ENCODE measurements around the gene ATP8A1. TPM values are rescaled to one million over a fixed set of nuclear protein-coding genes. Genes with fewer than 3 reads are reported as not detected.

Gene ATP8A1
- total RNA-seq, 6 experiments from 2014 or later: 1.0 to 3.4 (median 1.9) TPM

DNA sequence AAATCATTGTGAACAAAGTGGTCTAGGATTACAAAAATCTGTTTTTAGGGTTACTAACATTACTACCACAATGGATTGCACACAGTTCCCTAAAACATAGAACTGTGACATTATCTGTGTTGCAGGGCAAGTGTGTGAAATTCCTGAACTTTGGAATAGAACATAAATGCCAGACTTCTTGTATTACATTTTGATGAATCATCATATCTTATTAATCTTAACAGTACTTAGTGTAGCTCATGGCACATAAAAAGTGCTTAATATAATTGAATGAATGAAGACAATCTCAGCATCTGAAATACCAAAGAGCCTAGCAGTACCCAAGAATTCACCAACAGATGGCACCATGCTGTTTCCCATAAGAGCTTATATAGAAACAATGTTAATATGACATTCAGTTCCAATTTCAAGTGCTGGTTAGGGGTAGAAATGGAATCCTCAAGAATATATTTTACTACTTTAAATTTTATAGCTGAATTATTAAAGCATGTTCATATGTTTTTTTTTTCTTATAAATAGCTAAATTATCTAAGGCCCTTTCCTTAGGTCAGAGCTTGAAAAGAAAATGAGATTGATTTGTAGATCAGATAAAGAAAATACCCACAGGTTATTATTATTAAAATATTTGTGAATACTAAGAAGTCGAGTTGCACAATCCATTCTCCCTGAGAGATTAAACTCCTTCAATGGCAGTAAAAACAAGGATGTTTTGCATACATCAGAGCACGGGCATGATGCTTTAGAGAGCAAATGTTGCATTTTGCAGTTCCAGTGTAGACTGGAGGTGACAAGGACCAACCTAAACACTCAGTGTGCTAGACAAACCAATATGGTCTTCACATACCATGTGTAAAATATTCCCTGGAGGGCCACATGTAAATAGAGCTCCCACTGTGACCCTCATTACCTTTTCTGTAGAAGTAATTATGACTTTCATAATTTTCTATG lies 285.3 kb downstream of the ATP8A1 start:
- Histone ChIP-seq H3K27me3 (no peaks in the 10 kb centered on the region), H3K9me3 (no peaks in the 10 kb centered on the region), H3K36me3 (no peaks in the 10 kb centered on the region), H3K27ac (no peak overlapping the region), H3K4me3 (no peak overlapping the region), H3K4me1 (no peaks in the 10 kb centered on the region)
- ATAC-seq (peak; percentile 47 to 72 (median 54)), DNase-seq (no peak)
- no peak for TF ChIP-seq POLR2A (IDR thresholded peaks at IDR 0.05)
- TF ChIP-seq, protein P1, sequence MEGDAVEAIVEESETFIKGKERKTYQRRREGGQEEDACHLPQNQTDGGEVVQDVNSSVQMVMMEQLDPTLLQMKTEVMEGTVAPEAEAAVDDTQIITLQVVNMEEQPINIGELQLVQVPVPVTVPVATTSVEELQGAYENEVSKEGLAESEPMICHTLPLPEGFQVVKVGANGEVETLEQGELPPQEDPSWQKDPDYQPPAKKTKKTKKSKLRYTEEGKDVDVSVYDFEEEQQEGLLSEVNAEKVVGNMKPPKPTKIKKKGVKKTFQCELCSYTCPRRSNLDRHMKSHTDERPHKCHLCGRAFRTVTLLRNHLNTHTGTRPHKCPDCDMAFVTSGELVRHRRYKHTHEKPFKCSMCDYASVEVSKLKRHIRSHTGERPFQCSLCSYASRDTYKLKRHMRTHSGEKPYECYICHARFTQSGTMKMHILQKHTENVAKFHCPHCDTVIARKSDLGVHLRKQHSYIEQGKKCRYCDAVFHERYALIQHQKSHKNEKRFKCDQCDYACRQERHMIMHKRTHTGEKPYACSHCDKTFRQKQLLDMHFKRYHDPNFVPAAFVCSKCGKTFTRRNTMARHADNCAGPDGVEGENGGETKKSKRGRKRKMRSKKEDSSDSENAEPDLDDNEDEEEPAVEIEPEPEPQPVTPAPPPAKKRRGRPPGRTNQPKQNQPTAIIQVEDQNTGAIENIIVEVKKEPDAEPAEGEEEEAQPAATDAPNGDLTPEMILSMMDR (IDR thresholded peaks at IDR 0.05): peak; percentile 43 to 74 (median 62)
- intact Hi-C loops (cut with DNase I): no loop called here
- WGBS (ENCODE audit: insufficient coverage, low coverage, low lambda C conversion rate, missing lambda C conversion rate): 30% methylated on average over 2 of the region's 2 CpGs

DNA sequence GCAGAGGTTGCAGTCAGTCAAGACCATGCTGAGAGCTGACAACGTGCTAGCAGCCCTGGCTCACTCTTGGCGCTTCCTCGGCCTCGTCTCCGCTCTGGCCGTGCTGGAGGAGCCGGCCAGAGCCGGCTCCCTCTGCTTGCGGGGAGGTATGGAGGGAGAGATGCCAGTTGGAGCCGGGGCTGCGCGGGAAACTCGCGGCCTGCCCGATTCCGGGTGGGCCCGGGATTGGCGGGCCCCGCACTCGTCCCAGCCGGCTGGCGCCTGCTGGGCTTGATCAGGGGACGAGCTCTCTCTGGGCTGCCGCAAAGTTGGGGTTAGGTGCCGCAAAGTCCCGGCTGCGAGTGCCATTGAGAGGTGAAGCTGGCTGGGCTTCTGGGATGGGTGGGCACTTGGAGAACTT lies 287.4 kb downstream of the ATP8A1 start:
- H3K27me3 ChIP-seq: no peaks in the 10 kb centered on the region
- no peak overlapping the region for H3K4me3 ChIP-seq
- DNase-seq: no peak
- intact Hi-C loops (cut with DNase I): no loop called here
- no peaks in the 10 kb centered on the region for H3K9me3 ChIP-seq
- no peaks in the 10 kb centered on the region for H3K36me3 ChIP-seq
- TF ChIP-seq, protein P1 (IDR thresholded peaks at IDR 0.05): no peak
- TF ChIP-seq POLR2A (IDR thresholded peaks at IDR 0.05): no peak
- ATAC-seq: no peak
- no peak overlapping the region for H3K27ac ChIP-seq
- no CpG with 5 or more reads among the region's 27 CpGs for WGBS (ENCODE audit: insufficient coverage, low coverage, low lambda C conversion rate, missing lambda C conversion rate)
- no peaks in the 10 kb centered on the region for H3K4me1 ChIP-seq

DNA sequence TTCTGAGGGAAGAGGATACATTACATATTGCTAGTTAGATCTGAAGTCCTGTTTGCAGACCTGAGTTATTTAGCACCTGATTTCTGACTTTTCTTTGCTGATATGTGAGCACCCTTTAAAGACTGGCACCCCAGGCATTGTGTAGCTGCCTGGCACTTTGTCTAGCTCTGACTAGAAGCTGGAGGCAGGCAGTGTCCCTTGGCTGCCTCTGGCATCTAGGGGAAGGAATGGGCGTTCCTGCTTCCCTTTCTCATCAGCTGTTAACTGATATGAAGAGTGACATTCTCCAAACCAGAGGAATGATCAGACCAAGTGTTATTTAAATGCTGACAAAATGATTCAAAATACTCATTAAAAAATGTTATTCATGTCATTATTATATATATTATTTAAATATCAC lies 289.9 kb downstream of the ATP8A1 start:
- H3K4me1 ChIP-seq: no peaks in the 10 kb centered on the region
- H3K36me3 ChIP-seq: no peaks in the 10 kb centered on the region
- WGBS (ENCODE audit: insufficient coverage, low coverage, low lambda C conversion rate, missing lambda C conversion rate): 33% methylated on average over 1 of the region's 1 CpG
- no peak overlapping the region for H3K4me3 ChIP-seq
- H3K27ac ChIP-seq: no peak overlapping the region
- no peaks in the 10 kb centered on the region for H3K9me3 ChIP-seq
- ATAC-seq (no peak), DNase-seq (no peak)
- intact Hi-C loops (cut with DNase I): no loop called here
- no peaks in the 10 kb centered on the region for H3K27me3 ChIP-seq
- TF ChIP-seq, protein P1 (IDR thresholded peaks at IDR 0.05): no peak
- TF ChIP-seq POLR2A (IDR thresholded peaks at IDR 0.05): no peak

DNA sequence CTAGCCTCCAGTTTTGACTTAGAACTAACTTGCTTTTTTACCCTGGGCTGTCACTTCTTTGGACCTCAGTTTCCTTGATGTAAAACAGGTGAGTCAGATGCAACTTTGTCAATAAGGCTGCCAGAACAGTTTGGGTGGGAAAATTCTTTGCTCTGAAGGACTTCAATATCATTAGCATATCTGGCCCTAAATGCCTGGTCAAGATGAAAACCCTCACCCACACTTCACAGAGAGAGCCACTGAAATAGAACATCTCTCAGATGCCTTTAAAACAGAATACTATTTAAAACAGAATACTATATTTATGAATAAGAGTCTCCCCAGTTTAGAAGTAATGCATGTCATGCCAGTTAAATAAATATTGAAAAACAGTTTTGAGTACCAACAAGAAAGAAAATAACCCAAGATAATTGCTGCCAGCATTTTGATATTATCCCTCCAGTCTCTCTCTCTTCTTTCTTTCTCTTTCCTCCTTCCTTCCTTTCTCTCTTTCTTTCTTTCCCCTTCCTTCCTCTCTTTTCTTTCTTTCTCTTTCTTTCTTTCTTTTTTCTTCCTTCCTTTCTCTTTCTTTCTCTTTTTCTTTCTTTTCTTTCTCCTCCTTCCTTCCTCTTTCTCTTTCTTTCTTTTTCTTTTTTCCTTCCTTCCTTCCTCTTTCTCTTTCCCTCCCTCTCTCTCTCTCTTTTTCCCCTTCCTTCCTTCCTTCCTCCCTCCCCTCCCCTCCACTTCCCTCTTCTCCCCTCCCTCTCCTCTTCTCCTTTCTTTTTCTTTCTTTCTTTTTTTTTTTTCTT lies 292.4 kb downstream of the ATP8A1 start:
- DNase-seq: no peak
- no peak for TF ChIP-seq POLR2A (IDR thresholded peaks at IDR 0.05)
- TF ChIP-seq, protein P1 (IDR thresholded peaks at IDR 0.05): no peak
- intact Hi-C loops (cut with DNase I): no loop called here
- Histone ChIP-seq H3K27ac (no peak overlapping the region), H3K27me3 (no peaks in the 10 kb centered on the region), H3K4me1 (no peaks in the 10 kb centered on the region), H3K36me3 (no peaks in the 10 kb centered on the region), H3K4me3 (no peak overlapping the region), H3K9me3 (no peaks in the 10 kb centered on the region)
- ATAC-seq: no peak

All from right lobe of liver (tissue), 6 donors.